Heart left ventricle (tissue), 13 donors: ENCODE measurements around the gene MVD.

Experiments used
- CTCF ChIP-seq, 12 donors: fragments of 200-600 bp; sonication (generic) in 4 of 12; IDR thresholded peaks; one replicate each; pipeline versions ENCODE4 v1.5.0 to v1.8.0; 2018 to 2022; ENCODE audit warnings: antibody characterized with exemption in 12 of 12, mild to moderate bottlenecking in 5 of 12
- POLR2A ChIP-seq, 2 donors: fragments of 450-650 bp; IDR thresholded peaks; one replicate each; pipeline ENCODE4 v1.6.1; 2017; ENCODE audit warnings: antibody characterized with exemption in 2 of 2, mild to moderate bottlenecking in 2 of 2, moderate library complexity in 2 of 2
- donor health status: ischemic (EF 13 %, LVEDD 7.1; RV severe dilation, severe dysfunction).
- donor health status: DM: no; HTN: yes; CAD: no.
- donor health status: DM: no; HTN: no; CAD: no.
- donor health status: ischemic (EF 25% LVEDD 6.9; RV normal size, moderate dysfunction).
- donor health status: ischemic (EF 25% LVEDD 5.7; RV mildly dilated, moderate dysfunction).
- donor health status: ischemic (EF 35%, LVEDD 5.7; RV mildly dilated, moderate dysfunction).
- donor health status: nonischemic (EF 11% LVEDD 7.7; RV severe dilation, severe dysfunction).
- donor health status: DM: yes; HTN: yes; CAD: no.
- donor health status: PGD.
- donor health status: ischemic (EF 29% LVEDD 5.4; RV normal size, mild dysfunction).
- donor health status: nonischemic (EF 23%, LVEDD 6.1; RV moderate dilation, normal function).

GRCh38 chr16:88654363-88655052 is 8.4 kb downstream of the MVD start:
- no peak for TF ChIP-seq CTCF (IDR thresholded peaks at IDR 0.05)
- no peak for TF ChIP-seq POLR2A (IDR thresholded peaks at IDR 0.05)
